Choroid plexus epithelial cell (primary cell): ENCODE data around the gene TRIM34.
"Not testable (repeated sequence)": the region's sequence is repeated elsewhere in the genome, so short reads cannot be mapped to it uniquely, and the experiment has no call there.

Source experiments
- DNase-seq: peaks from one replicate; pipeline ENCODE4 v3.0.0-alpha.2; 2010; ENCODE audit warnings: low read depth
- H3K4me3 ChIP-seq: 2 replicates; pipeline ENCODE4 v1.5.1; 2011; ENCODE audit warnings: low read depth, mild to moderate bottlenecking, control low read depth, low read length, moderate library complexity
- TF ChIP-seq, protein P1 (sequence below): conservative IDR thresholded peaks from 2 replicates; pipeline ENCODE4 v1.5.1; 2011; ENCODE audit warnings: low read depth, mild to moderate bottlenecking, control low read depth, inconsistent platforms, low read length, moderate library complexity

Gene TRIM34

DNA sequence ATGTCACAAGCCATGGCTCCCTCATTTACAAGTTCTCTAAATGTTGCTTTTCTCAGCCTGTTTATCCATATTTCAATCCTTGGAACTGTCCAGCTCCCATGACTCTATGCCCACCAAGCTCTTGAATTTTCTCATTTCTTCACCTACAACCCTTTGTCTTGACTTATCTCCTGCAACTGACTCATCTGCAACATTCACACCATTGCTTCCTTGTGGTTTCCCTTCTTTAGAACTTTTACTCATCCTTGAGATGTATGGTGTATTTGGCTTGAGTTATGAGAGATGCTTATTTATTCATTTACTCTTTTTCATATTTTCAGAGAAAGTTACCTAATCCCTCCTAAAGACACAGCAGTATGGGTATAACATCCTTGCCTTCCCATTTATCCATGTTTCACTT is 18.8 kb downstream of the TRIM34 start:
- DNase-seq, result no peak
- TF ChIP-seq, protein P1, sequence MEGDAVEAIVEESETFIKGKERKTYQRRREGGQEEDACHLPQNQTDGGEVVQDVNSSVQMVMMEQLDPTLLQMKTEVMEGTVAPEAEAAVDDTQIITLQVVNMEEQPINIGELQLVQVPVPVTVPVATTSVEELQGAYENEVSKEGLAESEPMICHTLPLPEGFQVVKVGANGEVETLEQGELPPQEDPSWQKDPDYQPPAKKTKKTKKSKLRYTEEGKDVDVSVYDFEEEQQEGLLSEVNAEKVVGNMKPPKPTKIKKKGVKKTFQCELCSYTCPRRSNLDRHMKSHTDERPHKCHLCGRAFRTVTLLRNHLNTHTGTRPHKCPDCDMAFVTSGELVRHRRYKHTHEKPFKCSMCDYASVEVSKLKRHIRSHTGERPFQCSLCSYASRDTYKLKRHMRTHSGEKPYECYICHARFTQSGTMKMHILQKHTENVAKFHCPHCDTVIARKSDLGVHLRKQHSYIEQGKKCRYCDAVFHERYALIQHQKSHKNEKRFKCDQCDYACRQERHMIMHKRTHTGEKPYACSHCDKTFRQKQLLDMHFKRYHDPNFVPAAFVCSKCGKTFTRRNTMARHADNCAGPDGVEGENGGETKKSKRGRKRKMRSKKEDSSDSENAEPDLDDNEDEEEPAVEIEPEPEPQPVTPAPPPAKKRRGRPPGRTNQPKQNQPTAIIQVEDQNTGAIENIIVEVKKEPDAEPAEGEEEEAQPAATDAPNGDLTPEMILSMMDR, result no peak
- no peak overlapping the region for H3K4me3 ChIP-seq

- no peak for DNase-seq
- TF ChIP-seq, protein P1, result no peak
Measured at GRCh38 chr11:5646139-5646538, 21.3 kb downstream of the TRIM34 start.

GRCh38 chr11:5655474-5655873 is 30.7 kb downstream of the TRIM34 start:
- DNase-seq, result no peak
- TF ChIP-seq, protein P1, result no peak
- H3K4me3 ChIP-seq, result no peak overlapping the region

More at GRCh38 chr11:5646139-5646538, 21.3 kb downstream of the TRIM34 start:
- H3K4me3 ChIP-seq, result no peak overlapping the region

DNA sequence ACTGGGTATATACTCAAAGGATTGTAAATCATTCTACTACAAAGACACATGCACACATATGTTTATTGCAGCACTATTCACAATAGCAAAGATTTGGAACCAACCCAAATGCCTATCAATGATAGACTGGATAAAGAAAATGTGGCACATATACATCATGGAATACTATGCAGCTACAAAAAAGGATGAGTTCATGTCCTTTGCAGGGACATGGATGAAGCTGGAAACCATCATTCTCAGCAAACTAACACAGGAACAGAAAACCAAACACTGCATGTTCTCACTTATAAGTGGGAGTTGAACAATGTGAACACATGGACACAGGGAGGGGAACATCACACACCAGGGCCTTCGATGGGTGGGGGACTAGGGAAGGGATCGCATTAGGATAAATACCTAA is 32.2 kb downstream of the TRIM34 start:
- H3K4me3 ChIP-seq, DNase-seq: not testable (repeated sequence)

DNA sequence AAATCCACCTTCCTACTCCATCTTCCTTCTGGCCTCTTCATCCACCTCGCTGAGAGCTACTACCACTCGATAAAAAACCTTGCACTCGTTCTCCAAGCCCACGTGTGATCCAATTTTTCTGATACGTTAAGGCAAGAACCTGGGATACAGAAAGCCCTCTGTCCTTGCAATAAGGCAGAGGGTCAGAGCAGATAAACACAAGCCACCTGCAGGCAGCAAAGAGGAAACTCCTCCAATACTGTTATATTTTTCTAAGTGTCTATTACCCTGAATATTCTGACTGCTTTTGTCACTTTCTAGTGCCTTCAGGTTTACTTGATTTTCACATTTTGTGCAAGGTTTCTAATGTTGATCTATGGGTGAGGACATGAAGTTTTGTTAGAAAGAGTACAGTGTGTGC is 33.5 kb downstream of the TRIM34 start:
- TF ChIP-seq, protein P1, result no peak
- no peak overlapping the region for H3K4me3 ChIP-seq
- no peak for DNase-seq

- no peak overlapping the region for H3K4me3 ChIP-seq
- no peak for DNase-seq
- TF ChIP-seq, protein P1, result no peak
Measured at GRCh38 chr11:5663511-5663910, 38.7 kb downstream of the TRIM34 start.

GRCh38 chr11:5665051-5665570 is 40.3 kb downstream of the TRIM34 start:
- TF ChIP-seq, protein P1, result no peak
- no peak overlapping the region for H3K4me3 ChIP-seq

More at GRCh38 chr11:5665051-5665570, 40.3 kb downstream of the TRIM34 start:
- DNase-seq, result no peak
